GM12874 (cell line): ENCODE results near the gene ARMC2.

Source experiments
- CTCF ChIP-seq: IDR thresholded peaks from 2 replicates; pipeline ENCODE4 v1.5.1; 2011; ENCODE audit warnings: low read depth, mild to moderate bottlenecking, control low read depth, low read length, moderate library complexity; ENCODE audit not compliant: insufficient read depth

The ARMC2 gene

GRCh38 chr6:108927927-108928326 lies 79.7 kb downstream of the ARMC2 start:
- no peak for TF ChIP-seq CTCF

GRCh38 chr6:108928650-108929049 lies 80.4 kb downstream of the ARMC2 start:
- no peak for TF ChIP-seq CTCF

- TF ChIP-seq CTCF, result no peak
Measured at GRCh38 chr6:108937170-108937569, 88.9 kb downstream of the ARMC2 start.

- TF ChIP-seq CTCF, result no peak
Measured at GRCh38 chr6:108940741-108941140, 92.5 kb downstream of the ARMC2 start.

- TF ChIP-seq CTCF, result no peak
Measured at GRCh38 chr6:108941281-108941680, 93.1 kb downstream of the ARMC2 start.

- no peak for TF ChIP-seq CTCF
Measured at GRCh38 chr6:108941859-108942258, 93.6 kb downstream of the ARMC2 start.

GRCh38 chr6:108942556-108943492 lies 94.6 kb downstream of the ARMC2 start:
- no peak for TF ChIP-seq CTCF
